ENCODE results near the gene NOS2. TPM values are rescaled to one million over a fixed set of nuclear protein-coding genes. Genes with fewer than 3 reads are reported as not detected.
"Not testable (repeated sequence)": the region's sequence is repeated elsewhere in the genome, so short reads cannot be mapped to it uniquely, and the experiment has no call there.

NOS2 gene
- total RNA-seq, 8 experiments from 2014 or later = 0.09 to 1.3 (median 0.20) TPM

GRCh38 chr17:27776882-27777624, 23.3 kb downstream of the NOS2 start:
- H3K4me1 ChIP-seq (replicated peaks in 1 of 2) = no peaks in the 10 kb centered on the region
- WGBS, 10 experiments = 39 to 80% (median 61%) methylated on average over 1 to 7 of the region's 11 CpGs; no CpG with 5 or more reads in 2 of the 10 experiments
- in situ Hi-C loops (cut with MboI; ENCODE audit: low pct_unique_long_range_greater_than_20kb in 2 of 9, low sequenced_read_pairs in 9 of 9, unreplicated experiment in 9 of 9) = loop anchor here in 1 of 9 experiments (25.0 kb wide), 1 partner anchor 90 kb away; no protein-coding TSS in a partner anchor
- no peak for ATAC-seq (replicated peaks in 6 of 8)
- H3K4me3 ChIP-seq = no peak overlapping the region
- no peak overlapping the region for H3K27ac ChIP-seq

- ATAC-seq (replicated peaks in 6 of 8) = peak in 3 of 8 experiments; percentile 46 to 55 (median 48)
- WGBS, 10 experiments = 25 to 83% (median 62%) methylated on average over 1 to 6 of the region's 9 CpGs; no CpG with 5 or more reads in 5 of the 10 experiments
- in situ Hi-C loops (cut with MboI; ENCODE audit: low pct_unique_long_range_greater_than_20kb in 2 of 9, low sequenced_read_pairs in 9 of 9, unreplicated experiment in 9 of 9) = loop anchor here in 1 of 9 experiments (25.0 kb wide), 2 partner anchors 91 to 109 kb away; no protein-coding TSS in a partner anchor
Measured at GRCh38 chr17:27771586-27771985, 28.7 kb downstream of the NOS2 start.

GRCh38 chr17:27770877-27771276, 29.5 kb downstream of the NOS2 start:
- H3K4me1 ChIP-seq (replicated peaks in 1 of 2) = no peaks in the 10 kb centered on the region
- in situ Hi-C loops (cut with MboI; ENCODE audit: low pct_unique_long_range_greater_than_20kb in 2 of 9, low sequenced_read_pairs in 9 of 9, unreplicated experiment in 9 of 9) = loop anchor here in 1 of 9 experiments (25.0 kb wide), 2 partner anchors 91 to 109 kb away; no protein-coding TSS in a partner anchor
- no peak overlapping the region for H3K4me3 ChIP-seq
- WGBS, 10 experiments = 56 to 100% (median 99%) methylated on average over 1 to 7 of the region's 9 CpGs; no CpG with 5 or more reads in 4 of the 10 experiments
- H3K27ac ChIP-seq = no peak overlapping the region
- ATAC-seq (replicated peaks in 6 of 8) = no peak

More at GRCh38 chr17:27771586-27771985, 28.7 kb downstream of the NOS2 start:
- H3K4me3 ChIP-seq = no peak overlapping the region
- H3K27ac ChIP-seq = no peak overlapping the region
- no peaks in the 10 kb centered on the region for H3K4me1 ChIP-seq (replicated peaks in 1 of 2)

GRCh38 chr17:27768858-27769410, 31.4 kb downstream of the NOS2 start:
- no peak for ATAC-seq (replicated peaks in 6 of 8)
- Histone ChIP-seq H3K27ac (no peak overlapping the region), H3K4me3 (no peak overlapping the region), H3K4me1 (replicated peaks in 1 of 2) (no peaks in the 10 kb centered on the region)
- 60 to 69% methylated on average over 1 to 3 of the region's 11 CpGs; no CpG with 5 or more reads in 8 of the 10 experiments for WGBS, 10 experiments
- in situ Hi-C loops (cut with MboI; ENCODE audit: low pct_unique_long_range_greater_than_20kb in 2 of 9, low sequenced_read_pairs in 9 of 9, unreplicated experiment in 9 of 9) = loop anchor here in 1 of 9 experiments (25.0 kb wide), 2 partner anchors 93 to 107 kb away; no protein-coding TSS in a partner anchor

GRCh38 chr17:27766438-27766837, 33.9 kb downstream of the NOS2 start:
- WGBS, 10 experiments = 4 to 89% (median 58%) methylated on average over 1 to 9 of the region's 12 CpGs; no CpG with 5 or more reads in 2 of the 10 experiments
- Histone ChIP-seq H3K27ac (no peak overlapping the region), H3K4me3 (no peak overlapping the region), H3K4me1 (replicated peaks in 1 of 2) (no peaks in the 10 kb centered on the region)
- in situ Hi-C loops (cut with MboI; ENCODE audit: low pct_unique_long_range_greater_than_20kb in 2 of 9, low sequenced_read_pairs in 9 of 9, unreplicated experiment in 9 of 9) = loop anchor here in 1 of 9 experiments (25.0 kb wide), 2 partner anchors 96 to 104 kb away; no protein-coding TSS in a partner anchor
- ATAC-seq (replicated peaks in 6 of 8) = no peak

DNA sequence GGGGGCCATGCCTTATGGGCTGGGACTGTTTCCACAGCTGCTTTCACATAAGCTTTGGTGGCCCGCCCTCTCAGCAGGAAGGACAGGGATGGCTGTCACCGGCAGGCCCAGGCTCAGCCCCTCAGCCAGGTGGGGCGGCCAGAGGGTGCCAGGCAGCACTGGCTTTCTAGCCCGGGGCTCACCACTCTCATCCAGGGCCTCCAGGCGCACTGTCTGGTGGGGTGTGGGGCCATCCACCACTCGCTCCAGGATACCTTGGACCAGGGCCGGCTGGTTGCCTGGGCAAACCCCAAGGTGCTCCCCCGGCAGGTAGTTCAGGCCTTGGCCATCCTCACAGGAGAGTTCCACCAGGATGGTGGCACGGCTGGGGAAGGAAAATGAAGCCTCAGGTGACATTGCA, 35.0 kb downstream of the NOS2 start:
- in situ Hi-C loops (cut with MboI; ENCODE audit: low pct_unique_long_range_greater_than_20kb in 2 of 9, low sequenced_read_pairs in 9 of 9, unreplicated experiment in 9 of 9) = loop anchor here in 1 of 9 experiments (25.0 kb wide), 2 partner anchors 97 to 103 kb away; no protein-coding TSS in a partner anchor

GRCh38 chr17:27764589-27764988, 35.7 kb downstream of the NOS2 start:
- no peak for ATAC-seq (replicated peaks in 6 of 8)
- Histone ChIP-seq H3K4me1 (replicated peaks in 1 of 2) (no peaks in the 10 kb centered on the region), H3K27ac (no peak overlapping the region), H3K4me3 (no peak overlapping the region)
- WGBS, 10 experiments = 0 to 50% methylated on average over 1 to 2 of the region's 4 CpGs; no CpG with 5 or more reads in 8 of the 10 experiments
- in situ Hi-C loops (cut with MboI; ENCODE audit: low pct_unique_long_range_greater_than_20kb in 2 of 9, low sequenced_read_pairs in 9 of 9, unreplicated experiment in 9 of 9) = loop anchor here in 1 of 9 experiments (25.0 kb wide), 2 partner anchors 98 to 102 kb away; no protein-coding TSS in a partner anchor

More for the DNA sequence above, 35.0 kb downstream of the NOS2 start:
- 61% methylated on average over 3 of the region's 9 CpGs; no CpG with 5 or more reads in 9 of the 10 experiments for WGBS, 10 experiments
- H3K4me1 ChIP-seq (replicated peaks in 1 of 2) = no peaks in the 10 kb centered on the region
- H3K27ac ChIP-seq = no peak overlapping the region
- no peak overlapping the region for H3K4me3 ChIP-seq
- ATAC-seq (replicated peaks in 6 of 8) = no peak

- WGBS, 10 experiments = 29 to 80% (median 44%) methylated on average over 1 to 8 of the region's 12 CpGs; no CpG with 5 or more reads in 4 of the 10 experiments
- ATAC-seq (replicated peaks in 6 of 8) = peak in 3 of 8 experiments; percentile 23 to 30 (median 27)
- in situ Hi-C loops (cut with MboI; ENCODE audit: low pct_unique_long_range_greater_than_20kb in 2 of 9, low sequenced_read_pairs in 9 of 9, unreplicated experiment in 9 of 9) = loop anchor here in 1 of 9 experiments (25.0 kb wide), 2 partner anchors 100 kb away; no protein-coding TSS in a partner anchor
Measured at GRCh38 chr17:27762527-27763305, 37.6 kb downstream of the NOS2 start.

DNA sequence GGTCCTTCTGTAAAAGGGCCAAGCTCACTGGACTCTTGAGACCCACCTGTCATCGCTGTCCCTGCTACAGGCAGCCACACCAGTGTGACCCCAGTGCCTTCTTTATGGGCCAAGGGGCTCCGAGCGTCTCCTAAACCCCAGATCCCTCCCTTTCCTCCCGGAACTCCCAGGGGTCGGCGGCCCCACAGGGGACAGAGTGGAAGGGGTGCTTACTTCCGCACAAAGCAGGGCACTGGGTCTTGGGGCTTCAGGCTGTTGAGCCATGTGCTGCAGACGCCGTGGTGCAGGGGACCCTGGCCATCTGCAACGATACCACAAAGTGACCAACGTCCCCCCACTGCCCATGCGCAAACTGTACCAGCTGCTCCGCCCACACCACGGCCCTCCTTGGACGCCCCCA, 39.4 kb downstream of the NOS2 start:
- ATAC-seq (replicated peaks in 6 of 8); H3K27ac ChIP-seq; H3K4me3 ChIP-seq; H3K4me1 ChIP-seq (replicated peaks in 1 of 2): not testable (repeated sequence)
- WGBS, 10 experiments = no CpG with 5 or more reads among the region's 15 CpGs
- in situ Hi-C loops (cut with MboI; ENCODE audit: low pct_unique_long_range_greater_than_20kb in 2 of 9, low sequenced_read_pairs in 9 of 9, unreplicated experiment in 9 of 9) = loop anchor here in 1 of 9 experiments (25.0 kb wide), 2 partner anchors 99 to 101 kb away; no protein-coding TSS in a partner anchor

More at GRCh38 chr17:27762527-27763305, 37.6 kb downstream of the NOS2 start:
- Histone ChIP-seq H3K4me1 (replicated peaks in 1 of 2) (no peaks in the 10 kb centered on the region), H3K4me3 (no peak overlapping the region), H3K27ac (no peak overlapping the region)

GRCh38 chr17:27760069-27760885, 40.1 kb downstream of the NOS2 start:
- H3K4me1 ChIP-seq (replicated peaks in 1 of 2) = no peaks in the 10 kb centered on the region
- WGBS, 10 experiments = 0 to 100% (median 40%) methylated on average over 1 to 8 of the region's 28 CpGs; no CpG with 5 or more reads in 2 of the 10 experiments
- ATAC-seq (replicated peaks in 6 of 8) = peak in 4 of 8 experiments; percentile 23 to 73 (median 62)
- in situ Hi-C loops (cut with MboI; ENCODE audit: low pct_unique_long_range_greater_than_20kb in 2 of 9, low sequenced_read_pairs in 9 of 9, unreplicated experiment in 9 of 9) = loop anchor here in 1 of 9 experiments (25.0 kb wide), 2 partner anchors 98 to 102 kb away; no protein-coding TSS in a partner anchor
- H3K27ac ChIP-seq = no peak overlapping the region
- H3K4me3 ChIP-seq = no peak overlapping the region

- no peak overlapping the region for H3K4me3 ChIP-seq
- WGBS, 10 experiments = 90 to 94% methylated on average over 2 to 7 of the region's 14 CpGs; no CpG with 5 or more reads in 8 of the 10 experiments
- H3K27ac ChIP-seq = no peak overlapping the region
- H3K4me1 ChIP-seq (replicated peaks in 1 of 2) = no peaks in the 10 kb centered on the region
- no peak for ATAC-seq (replicated peaks in 6 of 8)
- in situ Hi-C loops (cut with MboI; ENCODE audit: low pct_unique_long_range_greater_than_20kb in 2 of 9, low sequenced_read_pairs in 9 of 9, unreplicated experiment in 9 of 9) = loop anchor here in 1 of 9 experiments (25.0 kb wide), 2 partner anchors 97 to 103 kb away; no protein-coding TSS in a partner anchor
Measured at GRCh38 chr17:27759528-27759927, 40.8 kb downstream of the NOS2 start.

Data from motor neuron (in vitro differentiated cells).